Right lobe of liver (tissue), 4 donors: Measurements from ENCODE around the gene IFT43.

Experiments
- CTCF ChIP-seq, 4 donors: fragments of 200-600 bp in 3 of 4; fragments of 450-650 bp in 1 of 4; IDR thresholded peaks; one replicate each; pipeline versions ENCODE4 v1.5.1 to v1.8.0; 2016 to 2022; ENCODE audit warnings: antibody characterized with exemption in 4 of 4, mild to moderate bottlenecking in 2 of 4
- POLR2A ChIP-seq: fragments of 450-650 bp; IDR thresholded peaks from one replicate; pipeline ENCODE4 v1.6.1; 2017; ENCODE audit warnings: antibody characterized with exemption, mild to moderate bottlenecking
- donor health status: DM: no; HTN: no; CAD: no.
- donor health status: DM: no; HTN: no; CAD: no.
- donor health status: DM: no; HTN: yes; CAD: no.

GRCh38 chr14:76088771-76089571 lies 103.4 kb downstream of the IFT43 start:
- TF ChIP-seq CTCF (IDR thresholded peaks at IDR 0.05), result no peak
- TF ChIP-seq POLR2A, result no peak
